Measurements from ENCODE around the gene CTIF. TPM values are rescaled to one million over a fixed set of nuclear protein-coding genes. Genes with fewer than 3 reads are reported as not detected.

Gene CTIF
- polyA plus RNA-seq, 4 donors: 14.6 to 30.7 (median 22.6) TPM

- DNase-seq (ENCODE audit: low read depth in 4 of 4, low spot score in 3 of 4): no peak
Observed at GRCh38 chr18:48616484-48617255, 77.8 kb downstream of the CTIF start.

DNA sequence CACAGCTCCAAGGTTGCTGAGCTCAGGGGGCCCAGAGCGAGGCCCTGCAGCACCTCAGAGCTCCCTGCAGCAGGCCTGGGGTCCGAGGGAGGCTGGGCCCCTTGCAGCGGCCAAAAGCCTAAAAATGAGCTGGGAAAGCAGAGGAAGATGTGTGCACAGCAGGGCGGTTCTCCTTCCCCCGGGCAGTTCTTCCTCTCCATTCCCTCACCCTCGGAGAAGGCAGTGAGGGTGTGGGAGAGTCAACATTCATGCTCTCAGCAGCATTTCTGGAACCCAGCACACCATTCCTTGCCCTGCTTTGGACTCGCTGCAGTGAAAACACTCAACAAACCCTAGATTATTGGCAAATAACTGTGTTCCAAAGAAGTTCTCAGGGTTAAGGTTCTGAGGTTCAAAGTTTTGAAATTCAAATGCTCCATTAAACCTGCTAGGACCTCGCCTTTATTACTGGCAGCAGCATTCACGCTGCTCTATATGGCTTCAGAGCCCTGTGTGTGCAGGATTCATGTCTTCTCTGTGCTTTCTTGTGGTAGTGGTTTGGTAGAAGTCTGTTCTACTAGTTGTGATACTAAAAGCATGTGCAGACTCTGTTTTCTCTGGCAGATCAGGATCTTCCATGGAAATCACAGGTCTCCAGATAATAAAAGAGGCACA, 79.1 kb downstream of the CTIF start:
- DNase-seq (ENCODE audit: low read depth in 4 of 4, low spot score in 3 of 4): no peak

- DNase-seq (ENCODE audit: low read depth in 4 of 4, low spot score in 3 of 4): no peak
Observed at GRCh38 chr18:48619016-48619415, 80.2 kb downstream of the CTIF start.

- no peak for DNase-seq (ENCODE audit: low read depth in 4 of 4, low spot score in 3 of 4)
Observed at GRCh38 chr18:48619501-48619900, 80.7 kb downstream of the CTIF start.

GRCh38 chr18:48620071-48620470, 81.2 kb downstream of the CTIF start:
- no peak for DNase-seq (ENCODE audit: low read depth in 4 of 4, low spot score in 3 of 4)

- DNase-seq (ENCODE audit: low read depth in 4 of 4, low spot score in 3 of 4): no peak
Observed at GRCh38 chr18:48621240-48621639, 82.4 kb downstream of the CTIF start.

- no peak for DNase-seq (ENCODE audit: low read depth in 4 of 4, low spot score in 3 of 4)
Observed at GRCh38 chr18:48621815-48622555, 83.2 kb downstream of the CTIF start.

- no peak for DNase-seq (ENCODE audit: low read depth in 4 of 4, low spot score in 3 of 4)
Observed at GRCh38 chr18:48622911-48623431, 84.1 kb downstream of the CTIF start.

DNA sequence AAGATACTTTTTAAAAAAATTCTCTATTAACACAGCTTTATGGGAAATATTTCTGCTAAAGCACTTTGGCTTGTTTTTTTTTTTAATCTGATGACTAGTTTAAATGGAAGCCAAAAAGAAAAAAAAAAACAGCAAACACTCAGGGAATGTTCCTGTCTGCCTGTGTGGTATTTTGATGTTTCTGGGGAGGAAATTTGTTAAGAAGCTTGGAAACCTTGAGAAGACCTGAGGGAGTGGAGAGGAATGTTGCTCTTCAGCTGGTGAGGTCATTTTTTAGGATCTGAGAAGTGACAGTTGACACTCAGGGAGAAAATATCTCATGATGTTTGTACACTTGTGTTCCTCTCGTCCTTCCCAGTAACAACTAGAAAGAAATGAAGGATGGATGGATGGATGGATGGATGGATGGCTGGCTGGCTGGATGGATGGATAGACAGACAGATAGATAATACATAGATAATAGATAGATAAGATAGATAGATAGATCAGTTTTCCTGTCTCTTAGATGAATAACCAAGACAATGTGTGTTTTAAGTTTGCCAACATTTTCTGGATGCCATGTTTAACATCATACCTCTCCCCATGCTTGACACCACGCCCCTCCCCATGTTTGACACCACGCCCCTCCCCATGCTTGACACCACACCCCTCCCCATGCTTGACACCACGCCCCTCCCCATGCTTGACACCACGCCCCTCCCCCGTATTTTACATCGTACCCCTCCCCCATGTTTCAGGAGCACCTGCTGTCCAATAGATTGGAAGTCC, 84.8 kb downstream of the CTIF start:
- no peak for DNase-seq (ENCODE audit: low read depth in 4 of 4, low spot score in 3 of 4)

DNA sequence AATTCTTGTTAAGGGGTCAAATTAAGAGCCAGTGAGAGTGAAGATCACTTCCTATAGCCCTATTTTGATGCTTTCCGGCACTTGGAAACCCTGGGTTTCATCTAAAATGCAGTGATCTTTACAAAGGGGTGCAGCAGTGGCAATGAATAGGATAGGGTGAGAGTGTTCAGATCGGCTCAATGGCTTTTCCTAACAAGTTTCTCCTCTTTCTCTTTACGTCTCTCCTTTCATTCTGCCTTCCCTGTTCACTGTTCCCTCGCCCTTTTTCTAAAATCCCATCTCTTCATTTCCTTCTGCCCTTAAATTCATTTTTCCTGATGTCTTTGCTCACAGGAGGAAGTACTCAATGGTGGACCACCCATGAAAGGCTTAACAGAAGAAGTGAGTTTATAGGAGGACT, 86.0 kb downstream of the CTIF start:
- no peak for DNase-seq (ENCODE audit: low read depth in 4 of 4, low spot score in 3 of 4)

DNA sequence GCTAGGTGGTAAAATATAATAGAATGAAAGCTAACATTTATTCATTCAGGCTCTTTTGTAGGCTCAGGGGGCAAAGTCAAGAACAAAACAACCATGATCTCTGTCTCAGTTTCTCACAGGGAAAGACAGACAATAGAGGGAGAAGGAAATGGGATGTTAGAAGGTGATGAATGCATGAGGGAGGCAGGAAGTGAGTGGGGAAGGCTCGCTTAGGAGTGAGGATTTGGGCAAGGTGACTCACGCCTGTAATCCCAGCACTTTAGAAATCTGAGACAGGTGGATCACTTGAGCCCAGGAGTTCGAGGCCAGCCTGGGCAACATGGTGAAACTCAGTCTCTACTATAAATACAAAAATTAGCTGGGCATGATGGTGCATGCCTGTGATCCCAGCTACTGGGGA, 88.4 kb downstream of the CTIF start:
- DNase-seq (ENCODE audit: low read depth in 4 of 4, low spot score in 3 of 4): no peak

- DNase-seq (ENCODE audit: low read depth in 4 of 4, low spot score in 3 of 4): no peak
Observed at GRCh38 chr18:48629730-48630324, 91.0 kb downstream of the CTIF start.

- no peak for DNase-seq (ENCODE audit: low read depth in 4 of 4, low spot score in 3 of 4)
Observed at GRCh38 chr18:48631851-48632250, 93.0 kb downstream of the CTIF start.

GRCh38 chr18:48632676-48633257, 93.9 kb downstream of the CTIF start:
- DNase-seq (ENCODE audit: low read depth in 4 of 4, low spot score in 3 of 4): no peak

DNA sequence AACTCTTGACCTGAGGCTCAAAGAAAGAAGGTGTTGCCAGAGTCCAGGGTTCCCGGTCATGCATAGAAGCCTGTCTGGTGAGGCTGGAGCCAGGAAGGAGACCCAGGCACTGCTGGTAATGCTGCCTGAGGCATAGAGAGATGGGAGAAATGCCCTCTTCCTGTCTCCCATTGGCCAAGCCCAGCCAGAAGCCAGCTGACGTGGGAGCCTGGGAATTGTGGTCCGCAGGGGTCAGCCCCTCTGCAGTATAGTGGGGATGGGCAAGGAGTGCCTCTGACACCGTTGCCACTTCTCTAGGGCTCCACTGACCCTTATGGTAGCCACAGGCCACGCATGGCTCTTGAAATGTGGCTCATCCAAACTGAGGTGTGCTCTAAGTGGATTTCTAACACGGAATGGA, 95.7 kb downstream of the CTIF start:
- no peak for DNase-seq (ENCODE audit: low read depth in 4 of 4, low spot score in 3 of 4)

DNA sequence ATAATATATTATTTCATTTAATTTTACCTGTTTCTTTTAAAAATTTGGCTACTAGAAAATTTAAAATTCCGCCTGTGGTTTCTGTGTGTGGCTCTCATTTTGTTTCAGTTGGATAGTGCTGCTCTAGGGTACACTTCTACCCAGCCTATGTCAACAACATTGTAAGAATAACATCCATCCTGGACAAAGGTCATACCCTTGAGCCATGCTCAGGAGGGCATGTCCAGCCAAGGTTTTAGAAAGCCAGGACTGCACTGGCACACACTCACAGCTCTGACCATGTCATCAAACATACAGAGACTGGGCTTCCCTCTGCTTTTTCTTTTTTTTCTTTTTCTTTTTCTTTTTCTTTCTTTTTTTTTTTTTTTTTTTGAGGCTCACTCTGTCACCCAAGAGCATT, 96.1 kb downstream of the CTIF start:
- no peak for DNase-seq (ENCODE audit: low read depth in 4 of 4, low spot score in 3 of 4)

DNA sequence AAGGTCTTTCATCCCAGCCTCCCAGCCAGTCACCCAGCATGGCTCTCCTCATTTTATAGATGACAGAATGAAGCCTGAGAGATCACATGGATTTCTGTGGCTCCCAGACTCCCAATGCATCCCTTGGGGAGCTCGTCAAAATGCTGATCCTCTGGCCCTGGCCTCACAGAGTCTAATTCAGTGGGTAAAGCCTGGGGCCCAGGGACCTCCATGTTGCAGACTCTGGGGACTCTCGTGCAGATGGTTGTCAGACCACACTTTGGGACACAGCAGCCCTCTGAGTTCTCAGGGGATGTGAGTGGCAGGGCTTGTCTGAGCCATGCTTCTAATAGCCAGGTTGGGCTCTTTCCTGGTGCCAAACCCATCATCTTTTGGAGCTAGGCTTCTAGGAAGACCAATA, 97.0 kb downstream of the CTIF start:
- no peak for DNase-seq (ENCODE audit: low read depth in 4 of 4, low spot score in 3 of 4)

GRCh38 chr18:48636436-48636835, 97.6 kb downstream of the CTIF start:
- no peak for DNase-seq (ENCODE audit: low read depth in 4 of 4, low spot score in 3 of 4)

- DNase-seq (ENCODE audit: low read depth in 4 of 4, low spot score in 3 of 4): no peak
Observed at GRCh38 chr18:48637081-48637990, 98.5 kb downstream of the CTIF start.

Measured in left renal pelvis (tissue), 4 donors.